GM18858 (cell line): ENCODE results near the gene RAD51C.
"Not testable (repeated sequence)": the region's sequence is repeated elsewhere in the genome, so short reads cannot be mapped to it uniquely, and the experiment has no call there.

ENCODE experiments used
- ATAC-seq: cut with Tn5 transposase; IDR thresholded peaks from one replicate; pipeline ENCODE4 v1.9.1; 2021; ENCODE audit not compliant: unreplicated experiment

RAD51C gene

DNA sequence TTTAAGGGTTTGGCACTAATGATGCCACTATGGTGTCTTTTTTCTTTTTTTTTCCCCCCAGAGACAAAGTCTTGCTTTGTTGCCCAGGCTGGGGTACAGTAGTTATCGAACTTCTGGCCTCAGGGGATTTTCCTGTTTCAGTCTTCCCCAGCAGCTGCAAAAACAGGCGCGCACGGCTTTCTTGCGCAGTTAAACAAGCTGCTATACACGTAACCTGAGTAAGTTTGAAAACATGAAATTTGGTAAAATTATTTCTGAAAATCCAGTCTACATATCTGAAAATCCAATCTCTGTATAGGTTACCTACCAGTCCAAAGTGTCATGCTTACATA is 12.4 kb upstream of the RAD51C start:
- ATAC-seq, result no peak

DNA sequence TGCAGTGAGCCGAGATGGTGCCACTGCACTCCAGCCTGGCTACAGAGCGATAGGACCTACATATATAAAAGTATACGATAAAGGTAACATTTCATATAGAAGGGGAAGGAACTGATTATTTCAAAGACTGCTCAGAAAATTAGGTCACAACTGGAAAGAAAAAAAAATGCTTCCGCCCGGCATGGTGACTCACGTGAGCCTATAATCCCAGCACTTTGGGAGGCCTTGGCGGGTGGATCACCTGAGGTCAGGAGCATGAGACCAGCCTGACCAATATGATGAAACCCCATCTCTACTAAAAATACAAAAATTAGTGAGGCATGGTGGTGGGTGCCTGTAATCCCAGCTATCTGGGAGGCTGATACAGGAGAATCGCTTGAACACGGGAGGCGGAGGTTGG is 8.4 kb upstream of the RAD51C start:
- no peak for ATAC-seq

DNA sequence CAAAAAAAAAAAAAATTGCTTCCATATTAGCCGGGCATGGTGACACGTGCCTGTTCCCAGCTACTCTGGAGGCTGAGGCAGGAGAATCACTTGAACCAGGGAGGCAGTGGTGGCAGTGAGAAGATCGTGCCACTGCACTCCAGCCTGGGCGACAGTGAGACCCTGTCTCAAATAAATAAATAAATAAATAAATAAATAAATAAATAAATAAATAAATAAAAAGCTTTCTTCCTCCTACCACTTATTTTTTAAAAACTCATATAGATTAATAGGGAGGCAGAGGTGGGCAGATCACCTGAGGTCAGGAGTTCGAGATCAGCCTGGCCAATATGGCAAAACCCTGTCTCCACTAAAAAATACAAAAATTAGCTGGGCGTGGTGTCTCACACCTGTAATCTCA is 7.9 kb upstream of the RAD51C start:
- ATAC-seq, result not testable (repeated sequence)

DNA sequence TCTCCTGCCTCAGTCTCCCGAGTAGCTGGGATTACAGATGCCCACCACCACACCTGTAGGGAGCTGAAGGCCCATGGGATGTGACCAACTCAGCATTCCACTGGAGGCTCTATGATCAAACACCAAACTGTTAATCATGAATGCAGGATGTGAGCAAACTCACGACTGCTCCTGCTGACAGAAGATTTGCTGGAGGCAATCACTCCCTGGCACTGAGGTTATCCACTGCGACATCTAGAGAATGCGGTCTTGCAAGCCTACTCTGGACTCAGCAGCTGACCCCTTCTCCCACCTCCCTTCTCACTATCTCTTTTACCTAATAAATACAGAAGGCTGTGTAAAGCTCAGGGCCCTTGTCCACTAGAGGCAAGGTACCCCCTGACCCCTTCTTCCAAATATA is 5.4 kb upstream of the RAD51C start:
- ATAC-seq, result no peak

DNA sequence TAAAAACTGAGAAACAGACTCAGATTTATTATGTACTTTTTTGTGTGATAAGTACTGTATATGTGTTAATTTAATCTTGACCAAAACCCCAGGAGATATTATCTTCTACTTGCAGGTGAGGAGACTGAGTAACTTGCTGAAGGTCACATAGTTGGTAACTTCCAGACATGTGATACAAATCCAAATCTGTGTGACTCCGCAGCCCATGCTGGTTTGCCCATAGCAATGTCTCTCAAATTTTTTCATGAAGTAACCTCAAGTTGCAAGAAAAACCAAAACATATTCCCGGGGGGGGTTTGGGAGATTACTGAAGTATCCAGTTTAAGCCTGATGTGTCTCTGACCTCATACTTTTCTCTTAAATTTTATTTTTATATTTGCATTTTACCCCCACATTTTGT is 3.9 kb upstream of the RAD51C start:
- no peak for ATAC-seq

DNA sequence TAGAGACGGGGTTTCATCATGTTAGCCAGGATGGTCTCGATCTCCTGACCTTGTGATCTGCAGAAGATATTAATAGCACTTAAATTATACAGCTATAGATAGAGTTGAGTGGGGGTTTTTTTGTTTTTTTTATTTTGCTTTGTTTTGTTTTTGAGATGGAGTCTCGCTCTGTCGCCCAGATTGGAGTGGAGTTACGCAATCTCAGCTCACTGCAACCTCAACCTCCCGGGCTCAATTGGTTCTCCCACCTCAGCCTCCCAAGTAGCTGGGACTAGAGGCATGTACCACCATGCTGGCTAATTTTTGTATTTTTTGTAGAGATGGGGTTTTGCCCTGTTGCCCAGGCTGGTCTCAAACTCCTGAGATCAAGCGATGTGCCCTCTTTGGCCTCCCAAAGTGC is 2.4 kb upstream of the RAD51C start:
- not testable (repeated sequence) for ATAC-seq

DNA sequence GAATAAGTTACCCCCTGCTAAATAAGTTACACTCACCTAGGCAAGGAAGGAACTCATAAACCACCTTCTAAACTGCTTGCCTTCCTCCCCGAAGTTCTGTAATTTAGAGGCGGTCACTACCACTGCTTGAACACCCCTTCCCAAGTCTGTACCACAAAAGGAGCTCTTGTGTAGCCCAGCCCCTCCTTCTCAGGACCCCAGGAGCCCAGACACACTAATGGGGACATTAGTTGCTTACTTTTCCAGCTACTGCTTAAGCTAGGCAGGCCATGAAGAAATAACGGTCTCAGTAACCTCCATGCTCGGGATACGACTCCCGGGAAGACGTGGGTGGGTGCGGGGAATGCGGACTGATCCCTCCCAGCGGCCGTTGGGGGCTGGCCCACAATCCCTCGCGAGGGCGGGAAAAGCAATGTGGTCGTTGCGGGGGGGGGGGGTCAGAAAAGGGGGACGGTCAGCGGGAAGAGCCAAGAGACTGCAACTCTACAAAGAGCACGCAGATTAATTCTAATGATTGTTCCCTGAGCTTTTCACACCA is 632 bp upstream of the RAD51C start, which contains the start of gene TEX14:
TSS of gene TEX14 (minus strand) at position 345 of the 538 bp plus-strand sequence. CDS start 40,044 bp downstream, outside the sequence.
- ATAC-seq, result no peak

DNA sequence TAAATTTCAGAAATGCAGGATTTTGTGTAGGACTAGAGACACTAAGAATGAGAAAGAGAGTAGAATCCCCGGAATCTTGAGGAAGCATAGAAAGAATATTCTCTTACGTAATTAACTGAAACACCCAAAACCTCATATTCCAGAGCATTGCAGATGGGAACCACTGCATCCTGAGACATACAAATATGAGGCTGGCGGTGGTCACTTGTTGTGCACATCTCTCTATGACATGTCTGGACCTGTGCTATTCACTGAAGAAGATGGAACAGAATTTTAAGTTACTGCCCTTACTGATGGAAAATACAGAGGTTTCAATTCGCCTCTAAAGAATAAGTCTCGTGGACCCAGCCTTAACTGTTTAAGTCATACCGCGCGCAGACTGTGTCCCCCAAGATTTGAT is 806 bp downstream of the RAD51C start:
- ATAC-seq, result no peak

DNA sequence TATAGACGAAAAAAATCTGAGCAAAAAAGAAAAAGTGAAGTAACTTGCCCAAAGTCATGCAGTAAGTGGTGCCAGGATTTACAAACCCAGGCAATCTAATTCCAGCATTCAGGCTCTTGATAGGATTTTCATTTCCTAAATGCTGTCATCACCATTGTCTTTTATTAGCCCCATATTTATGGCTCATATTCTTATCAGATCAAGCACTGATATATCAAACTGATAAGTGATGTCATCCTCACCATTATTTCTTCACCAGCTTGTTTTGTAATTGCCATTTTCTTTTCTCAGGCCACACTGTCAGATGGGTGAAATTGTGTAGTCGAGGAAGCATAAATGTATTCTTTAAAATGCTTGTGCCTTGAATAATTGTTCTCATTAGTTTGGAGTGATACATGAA is 1.3 kb downstream of the RAD51C start:
- ATAC-seq, result no peak

DNA sequence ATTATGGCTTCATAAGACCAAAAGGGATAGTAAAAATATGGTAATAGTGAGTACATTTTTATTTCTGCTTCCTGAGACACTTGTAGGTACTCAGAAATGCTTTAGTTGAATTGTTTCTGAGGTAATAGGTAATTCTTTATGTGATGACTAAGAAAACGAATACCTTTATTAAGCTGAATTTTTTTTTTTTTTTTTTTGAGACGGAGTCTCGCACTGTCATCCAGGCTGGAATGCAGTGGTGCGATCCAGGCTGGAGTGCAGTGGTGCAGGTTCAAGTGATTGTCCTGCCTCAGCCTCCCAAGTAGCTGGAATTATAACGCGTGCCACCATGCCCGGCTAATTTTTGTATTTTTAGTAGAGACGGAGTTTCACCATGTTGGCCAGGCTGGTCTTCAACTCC is 1.9 kb downstream of the RAD51C start:
- ATAC-seq, result no peak

DNA sequence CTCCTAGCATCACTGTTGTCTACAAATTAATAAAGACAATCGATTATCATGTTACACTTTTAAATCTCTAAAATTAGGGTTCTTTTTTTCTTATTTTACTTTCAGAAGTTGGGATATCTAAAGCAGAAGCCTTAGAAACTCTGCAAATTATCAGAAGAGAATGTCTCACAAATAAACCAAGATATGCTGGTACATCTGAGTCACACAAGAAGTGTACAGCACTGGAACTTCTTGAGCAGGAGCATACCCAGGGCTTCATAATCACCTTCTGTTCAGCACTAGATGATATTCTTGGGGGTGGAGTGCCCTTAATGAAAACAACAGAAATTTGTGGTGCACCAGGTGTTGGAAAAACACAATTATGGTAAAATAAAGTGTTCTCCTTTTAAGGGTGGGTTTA is 2.4 kb downstream of the RAD51C start:
- no peak for ATAC-seq

DNA sequence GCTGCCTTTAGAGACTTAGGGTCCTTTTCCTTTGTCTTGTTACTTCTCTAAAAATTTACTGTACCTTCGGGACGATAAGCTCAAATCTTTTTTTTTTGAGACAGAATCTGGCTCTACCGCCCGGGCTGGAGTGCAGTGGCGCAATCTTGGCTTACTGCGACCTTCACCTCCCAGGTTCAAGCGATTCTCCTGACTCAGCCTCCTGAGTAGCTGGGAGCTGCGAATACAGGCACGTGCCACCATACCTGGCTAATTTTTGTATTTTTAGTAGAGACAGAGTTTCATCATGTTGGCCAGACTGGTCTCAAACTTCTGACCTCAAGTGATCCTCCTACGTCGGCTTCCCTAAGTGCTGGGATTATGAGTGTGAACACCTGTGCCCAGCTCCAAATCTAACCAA is 7.4 kb downstream of the RAD51C start:
- ATAC-seq, result no peak

DNA sequence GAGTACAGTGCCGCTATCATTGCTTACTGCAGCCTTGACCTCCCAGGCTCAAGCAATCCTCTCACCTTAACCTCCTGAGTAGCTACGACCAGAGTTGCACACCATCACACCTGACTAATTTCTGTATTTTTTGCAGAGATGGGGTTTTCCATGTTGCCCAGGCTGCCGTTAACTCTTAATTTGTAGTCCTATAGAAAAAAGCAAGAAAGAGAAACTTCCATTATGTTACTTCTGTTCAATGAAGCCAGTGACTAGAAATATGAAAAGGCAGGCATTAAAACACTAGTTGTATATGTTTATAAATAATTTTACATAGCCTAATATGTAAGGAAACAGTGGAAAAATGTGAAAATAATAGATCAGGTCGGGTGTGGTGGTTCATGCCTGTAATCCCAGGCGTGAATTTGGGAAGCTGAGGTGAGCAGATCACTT is 9.7 kb downstream of the RAD51C start:
- no peak for ATAC-seq

DNA sequence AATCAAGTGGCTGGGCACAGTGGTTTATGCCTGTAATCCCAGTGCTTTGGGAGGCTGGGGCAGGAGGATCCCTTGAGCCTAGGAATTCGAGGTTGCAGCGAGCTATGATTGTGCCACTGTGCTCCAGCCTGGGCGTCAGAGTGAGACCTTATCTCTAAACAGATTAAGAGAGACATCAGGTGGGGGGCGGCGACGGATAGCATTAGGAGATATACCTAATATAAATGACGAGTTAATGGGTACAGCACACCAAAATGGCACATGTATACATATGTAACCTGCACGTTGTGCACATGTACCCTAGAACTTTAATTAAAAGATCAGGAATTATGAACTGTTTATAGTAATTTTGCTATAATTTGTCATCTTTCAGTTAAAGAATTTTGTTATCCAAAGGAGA is 10.3 kb downstream of the RAD51C start:
- no peak for ATAC-seq

DNA sequence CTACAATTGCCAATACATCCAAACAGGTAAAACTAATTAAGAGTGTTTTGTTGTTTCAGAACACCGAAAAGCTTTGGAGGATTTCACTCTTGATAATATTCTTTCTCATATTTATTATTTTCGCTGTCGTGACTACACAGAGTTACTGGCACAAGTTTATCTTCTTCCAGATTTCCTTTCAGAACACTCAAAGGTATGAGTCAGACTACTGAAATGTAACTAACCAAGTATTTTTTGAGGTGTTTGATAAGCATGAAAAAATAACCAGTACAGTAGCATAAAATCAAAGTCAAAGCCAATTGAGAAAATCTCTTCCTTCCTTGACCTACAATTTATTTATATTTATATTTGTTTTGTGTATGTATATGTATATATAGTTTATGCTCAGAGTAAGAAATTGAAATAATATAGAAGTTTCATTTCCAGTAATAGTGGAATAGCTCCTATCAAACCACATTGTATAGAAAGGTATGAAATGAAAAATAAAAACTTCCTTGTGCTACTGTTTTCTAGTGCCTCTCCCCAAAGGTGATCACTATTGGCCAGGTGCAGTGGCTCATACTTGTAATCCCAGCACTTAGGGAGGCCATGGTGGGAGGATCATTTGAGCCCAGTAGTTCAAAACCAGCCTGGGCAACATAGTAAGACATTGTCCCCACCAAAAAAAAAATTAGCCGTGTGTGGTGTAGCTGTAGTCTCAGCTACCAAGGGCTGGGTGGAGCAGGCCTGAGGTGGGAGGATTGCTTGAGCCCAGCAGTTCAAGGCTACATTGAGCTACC is 10.9 kb downstream of the RAD51C start:
- no peak for ATAC-seq

DNA sequence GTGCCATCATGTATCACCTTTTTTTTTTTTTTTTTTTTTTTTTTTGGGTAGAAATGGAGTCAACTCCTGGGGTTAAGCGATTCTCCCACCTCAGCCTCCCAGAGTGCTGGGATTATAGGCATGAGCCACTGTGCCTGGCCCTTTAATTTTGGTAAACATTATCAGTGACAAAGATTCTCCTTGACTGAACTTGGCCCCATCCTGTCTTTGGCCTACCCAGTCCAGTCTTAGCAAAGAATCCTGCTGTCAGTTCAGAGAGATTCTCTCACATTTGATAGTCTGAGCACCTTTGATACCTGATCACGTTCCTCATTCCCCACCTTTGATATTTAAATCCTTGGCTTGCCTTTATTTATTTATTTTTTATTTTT is 11.5 kb downstream of the RAD51C start:
- ATAC-seq, result no peak

DNA sequence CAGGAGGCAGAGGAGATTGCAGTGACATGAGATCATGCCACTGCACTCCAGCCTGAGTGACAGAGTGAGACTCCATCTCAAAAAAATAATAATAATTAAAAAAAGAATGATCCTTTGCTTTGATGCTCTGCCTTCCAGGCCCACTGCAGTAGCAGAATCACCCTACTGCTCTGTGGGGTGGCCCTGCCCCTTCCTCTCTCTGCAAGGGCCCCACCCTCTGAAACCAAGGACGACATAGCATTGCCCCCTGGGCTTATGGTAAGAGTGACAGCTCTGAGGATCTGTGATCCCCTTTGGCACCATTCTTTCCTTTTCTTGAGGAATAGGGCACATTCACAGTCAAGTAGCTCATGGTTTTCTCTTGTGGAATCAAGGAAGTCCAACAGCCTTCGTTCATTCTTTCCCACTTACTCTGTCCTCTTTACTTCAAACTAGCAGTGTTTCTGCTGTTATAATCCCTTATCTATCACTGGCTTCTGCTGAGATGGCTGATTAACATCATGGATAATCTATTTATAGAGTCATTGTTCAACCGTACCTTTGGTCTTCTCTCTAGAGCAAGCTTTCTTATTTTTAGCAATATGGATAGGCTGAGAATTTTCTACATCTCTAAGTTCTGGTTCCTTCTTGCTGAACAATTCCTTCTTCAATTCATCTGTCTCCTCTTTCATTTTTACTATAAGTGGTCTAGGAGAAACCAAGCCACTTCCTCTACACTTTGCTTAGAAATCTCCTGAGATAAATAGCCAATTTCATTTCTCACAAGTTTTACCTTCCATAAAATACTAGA is 14.1 kb downstream of the RAD51C start:
- ATAC-seq, result no peak

DNA sequence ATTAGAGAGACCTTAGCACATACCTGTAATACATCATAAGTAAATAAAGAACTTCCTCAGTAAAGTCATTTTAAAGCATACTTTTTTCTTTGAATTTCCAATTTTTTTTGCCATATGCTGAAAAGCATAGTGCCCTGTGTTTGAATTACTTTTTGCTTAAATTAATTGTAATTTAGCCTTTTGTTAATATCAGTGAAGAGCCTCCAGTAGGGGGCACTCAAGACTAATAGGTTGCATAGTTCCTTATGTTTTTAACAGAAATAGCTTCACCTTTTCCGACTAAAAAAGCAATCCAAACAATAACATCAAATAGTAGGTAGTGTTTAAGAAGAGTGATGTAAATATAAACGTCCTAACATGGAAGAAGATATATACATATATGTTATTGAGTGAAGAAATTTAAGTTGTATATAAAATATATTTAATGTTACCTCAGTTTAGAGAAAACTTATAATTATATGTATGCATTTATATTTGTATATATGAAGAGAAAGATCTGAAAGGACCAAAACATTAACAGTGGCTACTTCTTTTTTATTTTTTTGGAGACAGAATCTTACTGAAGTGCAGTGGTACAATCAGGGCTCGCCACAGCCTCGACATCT is 18.6 kb downstream of the RAD51C start:
- ATAC-seq, result no peak

DNA sequence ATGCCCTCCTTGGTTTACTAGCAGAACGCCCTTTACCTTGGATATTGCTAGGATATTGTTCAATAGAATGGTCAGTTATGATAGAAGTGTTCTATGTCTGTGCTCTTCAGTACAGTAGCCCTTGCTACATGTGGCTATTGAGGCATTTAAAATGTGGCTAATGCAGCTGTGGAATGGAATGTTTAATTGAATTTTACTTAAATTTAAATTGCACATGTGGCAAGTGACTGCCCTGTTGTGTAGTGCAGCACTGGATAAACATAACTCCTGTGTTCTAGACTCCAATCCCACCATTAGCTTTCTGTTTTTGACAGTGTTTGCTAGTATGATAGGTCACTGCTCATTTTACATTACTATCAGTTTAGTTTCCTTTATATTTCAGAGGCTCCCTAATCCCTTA is 29.9 kb downstream of the RAD51C start:
- ATAC-seq, result no peak

DNA sequence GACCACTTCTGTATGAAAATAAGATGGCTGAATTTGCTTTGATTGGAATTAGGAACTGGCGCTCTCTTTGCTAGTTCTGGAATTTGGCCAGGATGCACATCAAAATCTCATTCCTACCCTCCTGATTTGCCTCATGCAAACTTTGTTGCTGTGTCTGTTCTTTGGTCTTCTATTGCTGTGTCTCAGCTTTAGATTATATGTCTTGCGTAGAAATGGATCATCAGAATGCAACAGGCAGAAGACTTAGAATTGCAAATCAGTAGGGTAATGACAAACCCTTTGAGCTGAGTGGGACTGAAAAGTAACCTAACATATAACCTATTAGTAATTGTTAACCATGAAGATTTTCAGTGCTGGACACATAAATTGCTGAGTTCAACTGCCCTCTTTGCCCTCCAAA is 30.3 kb downstream of the RAD51C start:
- ATAC-seq, result no peak

DNA sequence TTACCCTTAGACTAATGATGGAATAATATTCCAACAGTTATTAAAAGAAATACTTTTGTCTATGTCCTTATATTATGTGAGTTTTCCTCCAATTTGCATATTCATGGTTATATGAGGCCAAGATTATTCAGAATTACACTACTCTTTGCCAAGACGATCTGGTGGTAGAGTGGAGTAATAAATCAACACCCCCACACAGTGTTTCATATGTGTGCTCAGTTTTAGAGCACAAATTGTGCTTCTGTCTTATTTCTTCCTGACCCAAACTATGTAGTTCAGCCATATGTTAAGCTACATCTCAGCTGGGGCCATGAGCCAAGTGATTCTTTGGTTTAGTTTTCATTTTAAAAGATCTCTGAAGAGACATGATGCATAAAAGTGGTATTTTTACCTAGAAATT is 36.4 kb downstream of the RAD51C start:
- ATAC-seq, result no peak

DNA sequence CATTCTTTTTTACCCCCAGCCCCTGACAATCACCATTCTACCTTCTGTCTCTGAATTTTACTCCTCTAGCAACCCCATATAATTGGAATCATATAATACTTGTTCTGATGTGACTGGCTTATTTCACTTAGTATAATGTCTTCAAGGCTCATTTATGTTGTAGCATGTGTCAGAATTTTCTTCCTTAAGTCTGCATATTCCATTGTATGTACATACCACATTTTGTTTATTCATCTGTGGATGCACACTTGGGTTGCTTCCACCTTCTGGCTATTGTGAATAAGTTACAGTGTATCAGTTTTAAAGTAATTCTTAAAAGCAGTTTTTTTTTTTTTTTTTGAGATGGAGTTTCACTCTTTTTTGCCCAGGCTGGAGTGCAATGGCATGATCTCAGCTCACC is 38.5 kb downstream of the RAD51C start:
- ATAC-seq, result no peak
